T-helper 9 cell (primary cell): ENCODE results near the gene PDE1C.
"Not testable (repeated sequence)": the region's sequence is repeated elsewhere in the genome, so short reads cannot be mapped to it uniquely, and the experiment has no call there.

ENCODE experiments used
- DNase-seq: peaks from one replicate; pipeline ENCODE4 v3.0.0-alpha.2; 2020
- total RNA-seq, 2 donors: gene quantifications; one replicate each; lab custom pipeline; 2026; lab: John Stamatoyannopoulos, UW

The PDE1C gene
- 0 reads per million in 2 donors for total RNA-seq

DNA sequence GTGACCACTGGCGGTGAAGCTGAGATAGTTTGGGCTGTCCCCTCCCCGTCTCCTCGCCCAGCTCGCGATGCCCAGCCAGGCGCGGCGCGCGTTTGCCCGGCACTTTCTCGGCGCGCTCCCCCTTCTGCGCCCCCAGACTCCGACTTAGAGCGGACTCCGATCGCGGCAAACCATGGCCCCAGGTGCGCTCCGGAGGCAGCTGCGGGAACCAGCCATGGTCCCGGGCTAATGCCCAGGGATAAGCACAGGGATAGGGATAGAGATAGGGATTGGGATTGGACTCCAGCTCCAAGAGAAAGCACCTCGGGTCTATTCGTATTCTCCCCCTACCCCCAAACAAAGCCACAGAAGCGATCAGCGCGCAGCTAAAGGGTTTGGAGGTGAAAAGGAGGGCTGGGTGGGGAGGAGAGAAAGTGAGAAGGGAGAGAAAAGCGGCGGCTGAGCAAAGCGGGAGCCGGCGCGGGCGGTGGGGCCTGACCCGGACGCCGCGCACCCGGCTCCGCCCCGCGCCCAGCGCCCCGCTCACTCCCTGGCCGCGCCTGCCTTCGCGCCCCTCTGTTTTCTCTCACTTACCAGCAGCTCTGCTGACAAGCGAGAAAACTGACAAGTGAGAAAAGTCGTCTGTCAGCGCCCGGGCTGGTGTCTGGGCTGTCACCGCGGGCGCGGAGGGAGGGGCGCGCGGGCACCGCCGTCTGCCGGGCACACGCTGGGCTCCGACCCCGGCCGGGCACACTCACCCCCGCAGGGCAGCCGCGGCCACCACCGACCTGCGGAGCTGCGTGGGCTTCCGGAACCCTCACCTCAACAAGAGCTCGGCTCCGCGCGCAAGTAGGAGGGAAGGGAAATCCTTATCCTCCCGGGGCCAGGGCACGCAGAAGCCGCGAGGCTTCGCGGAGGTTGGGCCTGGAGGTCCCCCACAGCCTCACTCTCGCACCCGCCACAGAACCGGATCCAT, at the start of gene PDE1C:
Gene PDE1C, minus strand, starts transcription at position 2 of the 955 bp plus-strand sequence.
- DNase-seq = no peak

DNA sequence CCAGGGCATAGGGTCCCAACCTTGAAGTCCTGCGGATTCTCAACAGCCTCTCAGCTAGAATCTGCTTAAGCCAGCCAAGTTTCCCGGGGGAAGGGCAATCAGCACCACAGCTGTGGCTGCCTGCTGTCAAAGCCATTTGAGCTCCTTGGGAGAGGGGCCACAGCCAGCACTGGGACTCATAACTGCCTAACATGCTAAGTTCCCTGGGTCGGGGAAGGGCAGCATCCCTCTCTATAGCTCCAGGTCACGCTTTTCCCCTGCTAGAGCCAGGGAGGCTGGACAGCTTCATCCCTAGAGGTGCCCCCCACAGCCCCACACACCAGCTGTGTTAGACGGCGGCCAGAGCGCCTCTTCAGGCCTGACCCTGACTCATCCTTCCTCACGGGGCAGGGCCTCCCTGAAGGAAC, 49.6 kb upstream of the PDE1C start:
- no peak for DNase-seq

DNA sequence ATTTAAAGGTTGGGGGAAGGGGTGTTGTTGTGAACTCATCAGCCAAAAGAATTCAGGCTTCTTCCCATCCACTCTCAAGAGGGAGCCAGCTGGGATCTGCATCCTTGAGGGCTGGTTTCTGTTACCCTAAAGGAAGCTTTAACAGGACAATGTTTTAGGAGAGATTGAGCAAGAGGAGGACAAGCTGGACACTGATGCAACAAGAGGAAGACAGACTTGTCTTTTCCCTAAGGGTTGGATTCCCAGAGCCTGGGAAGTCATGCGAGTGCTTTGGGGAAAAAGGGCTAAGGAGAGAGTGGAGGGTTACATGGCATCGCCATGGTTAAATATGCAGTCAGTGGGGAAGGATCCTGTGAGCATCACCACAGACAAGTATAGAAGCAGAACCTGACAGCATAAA, 47.6 kb upstream of the PDE1C start:
- no peak for DNase-seq

DNA sequence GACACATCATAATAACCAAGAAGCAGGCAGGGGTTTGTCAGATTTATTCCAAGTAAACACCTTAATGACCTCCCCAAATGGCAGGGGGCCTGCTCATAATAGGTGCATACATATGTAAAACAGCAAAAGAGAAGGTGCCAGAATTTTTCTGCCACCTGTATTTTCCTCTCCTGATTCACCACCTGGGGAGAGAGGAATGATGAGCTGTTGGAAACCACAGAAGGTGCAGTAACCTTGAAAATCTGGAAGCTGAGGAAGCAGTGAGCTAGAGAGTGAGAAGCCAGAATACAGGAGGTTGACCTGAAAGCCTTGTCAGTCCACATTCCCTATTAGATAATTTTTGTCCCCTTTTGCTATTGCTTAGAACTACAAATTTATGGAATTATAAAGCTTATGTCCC, 46.2 kb upstream of the PDE1C start:
- DNase-seq = no peak

DNA sequence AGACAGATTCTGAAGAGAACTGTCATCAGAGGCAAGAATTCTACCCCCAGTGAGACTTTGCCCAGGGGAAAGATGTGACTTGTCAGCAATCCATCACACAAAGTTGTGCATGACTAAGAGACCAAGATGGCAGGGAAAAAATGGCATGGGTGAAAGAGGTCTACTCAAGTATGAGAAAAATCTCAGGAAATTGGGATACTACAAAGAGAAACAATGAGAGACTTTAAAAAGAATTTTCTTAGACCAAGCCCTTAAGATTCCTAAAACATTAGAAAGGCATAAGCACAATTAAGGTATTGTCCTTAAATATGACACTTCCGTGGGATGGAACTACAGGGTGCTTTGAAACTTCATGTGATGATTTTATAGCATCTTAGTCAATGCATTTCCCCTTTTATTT, 45.6 kb upstream of the PDE1C start:
- no peak for DNase-seq

DNA sequence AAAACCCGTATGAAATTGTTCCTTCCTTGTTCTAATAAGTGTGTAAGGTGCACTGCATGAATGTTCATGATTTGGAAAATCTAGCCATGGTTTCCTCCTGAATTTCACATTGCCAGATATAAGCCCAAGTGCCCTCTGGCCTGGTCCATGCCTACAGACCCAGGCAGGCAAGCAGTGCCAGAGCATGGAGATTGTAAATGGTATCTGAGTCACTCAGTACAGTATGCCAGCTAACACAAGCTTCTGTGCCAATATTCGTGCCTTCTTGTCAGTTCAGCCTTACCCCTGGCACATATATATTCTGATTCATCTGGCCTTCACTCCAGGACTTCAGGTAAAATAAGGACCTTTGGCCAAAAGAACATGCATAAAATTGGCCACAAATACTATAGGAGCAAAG, 38.4 kb upstream of the PDE1C start:
- no peak for DNase-seq

DNA sequence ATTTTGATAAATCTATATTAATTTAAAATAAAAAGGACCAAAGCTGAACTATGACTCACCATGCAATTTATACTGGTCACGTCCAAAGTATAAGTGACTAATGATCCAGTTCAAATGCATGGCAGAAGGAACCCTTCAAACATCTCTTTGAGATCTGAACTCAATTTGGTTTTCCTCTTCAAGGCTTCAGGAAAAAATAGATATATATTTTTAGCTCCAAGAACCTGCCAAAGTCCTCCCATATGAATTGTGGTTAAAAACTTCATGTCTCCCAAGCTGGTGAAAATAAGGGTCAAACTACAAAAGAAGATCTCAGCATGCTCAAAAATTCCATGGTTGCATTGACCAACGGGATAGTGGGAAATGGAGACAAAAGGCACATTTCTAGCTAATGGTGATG, 34.6 kb upstream of the PDE1C start:
- DNase-seq = no peak

DNA sequence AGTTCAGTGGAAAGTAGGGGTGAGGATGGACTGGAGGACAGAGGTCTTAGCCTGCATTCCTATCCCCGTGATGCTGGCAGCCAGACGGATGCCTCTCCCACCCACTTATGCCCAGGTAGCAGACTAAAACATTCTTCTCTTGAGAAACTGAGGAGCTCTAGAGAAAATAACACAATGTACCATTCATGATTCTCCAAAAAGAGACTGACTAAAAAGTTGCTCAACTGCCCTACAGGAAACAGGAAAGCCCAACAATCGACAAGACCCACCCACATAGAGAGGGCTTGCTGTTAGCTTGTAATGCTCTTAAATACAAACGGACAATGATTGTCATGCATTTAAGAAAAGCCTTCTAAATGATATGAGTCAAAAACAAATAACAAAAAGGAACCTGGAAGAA, 33.2 kb upstream of the PDE1C start:
- DNase-seq = no peak

DNA sequence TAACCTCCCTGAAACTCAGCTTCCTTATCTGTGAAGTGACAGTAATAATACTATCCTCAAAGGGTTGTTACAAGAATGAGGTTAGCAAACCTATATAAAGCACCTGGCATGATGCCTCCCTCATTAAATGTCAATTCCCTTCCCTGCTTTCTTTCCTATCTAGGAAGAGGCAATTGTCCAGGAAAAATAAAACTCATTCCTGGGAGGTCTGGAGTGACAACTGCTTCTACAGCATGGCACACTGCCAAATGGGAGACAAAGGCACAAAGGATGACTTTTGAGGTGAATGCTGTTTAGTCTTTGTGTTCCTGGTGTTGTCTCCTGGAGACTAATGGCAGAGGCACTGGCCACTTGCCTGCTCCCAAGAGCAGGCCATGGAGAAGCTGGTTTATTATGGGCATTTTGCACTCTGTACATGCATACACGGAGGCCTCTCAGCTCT, 32.2 kb upstream of the PDE1C start:
- DNase-seq = no peak

DNA sequence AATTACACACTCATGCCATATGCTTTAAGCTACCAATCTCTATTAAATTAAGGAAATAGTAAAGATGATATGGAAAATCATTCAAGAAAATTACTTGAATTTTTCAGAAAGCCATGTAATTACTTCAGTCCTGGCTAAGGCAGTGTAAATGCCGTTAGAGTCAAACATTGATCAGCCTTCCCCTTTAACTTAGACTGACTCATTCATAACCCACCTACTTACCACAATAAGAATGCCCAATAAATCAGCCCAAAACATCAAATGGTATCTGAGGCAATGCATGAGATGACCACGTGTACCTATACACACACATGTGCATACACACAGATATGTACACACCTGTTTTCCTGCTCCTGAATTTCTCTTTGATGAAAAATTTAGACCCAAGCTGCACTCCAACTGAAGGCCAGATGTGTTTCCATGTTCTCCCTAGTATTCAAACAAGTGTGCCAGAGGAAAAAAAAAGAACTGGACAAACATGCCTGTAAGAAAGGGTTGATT, 30.2 kb upstream of the PDE1C start:
- no peak for DNase-seq

DNA sequence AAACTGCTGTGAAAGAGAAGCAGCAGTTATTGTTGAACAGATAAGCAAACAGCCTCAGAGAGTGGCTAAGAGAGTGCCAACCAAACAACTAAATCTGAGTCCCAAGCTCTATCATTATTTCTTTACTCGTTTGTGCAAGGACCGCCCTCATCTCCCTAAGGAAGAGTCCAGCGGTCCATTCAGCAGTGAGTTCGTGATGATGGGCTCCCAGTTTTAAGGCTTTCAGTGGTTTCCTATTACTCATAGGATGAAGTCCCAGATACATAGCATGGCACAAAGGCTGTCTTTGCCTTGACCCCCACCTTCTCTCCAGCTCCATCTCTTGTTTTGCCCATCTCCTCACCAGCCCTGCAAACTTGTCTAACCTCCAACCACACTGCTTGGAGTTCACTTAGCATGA, 24.3 kb upstream of the PDE1C start:
- DNase-seq = no peak

DNA sequence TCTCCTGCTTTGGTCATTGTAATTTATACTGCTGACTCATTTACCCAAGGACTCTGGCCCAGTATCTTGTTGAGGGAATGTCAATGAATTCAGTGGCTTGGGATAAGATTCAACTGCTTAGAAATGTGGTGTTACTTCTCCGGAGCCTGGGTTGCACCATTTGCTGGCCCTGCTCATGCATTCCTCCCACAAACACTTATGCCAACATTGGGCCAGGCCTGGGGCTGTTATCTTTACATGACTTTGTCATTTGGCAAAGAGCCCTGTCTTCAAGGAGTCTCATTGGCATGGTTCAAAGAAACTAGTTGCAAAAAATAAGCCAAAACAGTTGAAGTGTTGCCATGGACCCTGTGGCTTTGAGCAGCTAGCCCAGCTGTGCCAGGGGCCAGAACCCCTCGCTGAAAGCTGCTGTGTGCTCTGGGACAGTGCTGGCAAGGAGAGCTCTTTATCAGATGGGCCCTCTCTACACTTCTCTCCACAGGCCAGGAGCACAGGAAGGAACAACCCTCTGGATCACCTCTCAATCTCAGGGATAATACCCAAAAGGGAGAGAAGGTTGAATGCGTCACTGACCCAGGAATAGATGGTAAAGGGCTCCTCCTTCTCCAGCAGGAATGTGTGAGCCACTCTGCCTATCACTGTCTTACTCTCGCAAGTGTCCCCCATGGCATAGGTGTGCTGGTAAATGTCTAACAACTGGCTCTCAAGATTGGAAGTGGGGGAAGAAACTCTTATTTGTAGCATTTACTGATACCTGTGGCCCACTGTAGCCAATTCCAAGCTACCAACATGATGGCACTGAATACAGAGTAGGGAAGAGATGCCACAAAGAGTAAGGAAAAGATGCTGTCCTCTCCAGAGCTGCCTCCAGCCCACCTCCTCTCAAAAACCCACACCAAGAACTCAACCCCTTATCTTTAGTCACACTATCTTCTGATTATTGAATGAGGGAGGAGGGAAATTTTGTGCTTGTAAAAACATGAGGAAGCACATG, 23.5 kb upstream of the PDE1C start:
- no peak for DNase-seq

DNA sequence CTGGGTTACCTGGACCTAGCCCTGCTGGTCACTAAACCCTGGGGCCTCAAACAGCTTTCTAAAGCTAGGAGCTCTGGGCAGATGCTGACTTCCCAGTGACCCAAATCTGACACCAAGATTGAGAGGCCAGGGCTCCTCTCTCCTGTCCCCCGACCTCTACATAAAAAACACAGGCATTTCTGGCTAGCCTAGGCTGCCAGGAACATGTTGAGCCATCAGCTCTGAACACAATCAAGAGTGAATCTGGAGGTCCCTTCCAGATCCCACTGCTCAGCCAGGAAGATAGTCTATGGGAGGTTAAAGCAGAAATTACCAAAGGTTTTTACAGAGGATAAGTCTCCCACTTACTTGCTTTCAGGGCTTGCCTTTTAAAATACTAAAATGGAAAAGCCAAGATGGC, 22.1 kb upstream of the PDE1C start:
- DNase-seq = no peak

DNA sequence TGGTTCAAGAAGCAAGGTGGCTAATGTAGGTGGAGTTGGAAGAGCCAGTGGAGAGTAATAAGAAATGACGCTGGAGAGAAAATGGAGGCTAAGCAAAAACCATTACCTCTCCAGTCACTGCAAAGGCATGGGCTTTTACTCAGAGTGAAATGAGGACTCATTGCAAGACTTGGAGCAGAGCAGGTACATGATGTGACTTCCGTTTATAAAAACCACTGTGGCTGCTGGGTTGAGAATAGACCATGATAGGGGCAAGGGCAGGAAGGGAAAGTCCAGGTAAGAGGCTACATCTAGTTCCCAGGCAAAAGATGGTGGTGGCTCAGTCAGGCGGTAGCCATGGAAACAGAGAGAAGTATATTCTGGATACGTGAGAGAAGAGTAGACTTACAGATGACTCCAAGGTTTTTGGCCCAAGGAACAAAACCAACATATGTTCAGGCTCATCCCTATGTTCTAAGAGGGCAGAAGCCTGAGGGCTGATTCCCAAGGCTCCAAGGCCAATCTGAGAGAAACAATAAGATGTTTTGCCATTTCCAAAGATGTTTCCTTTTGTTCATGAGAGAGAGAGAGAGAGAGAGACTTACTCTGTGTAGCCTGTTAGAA, 21.5 kb upstream of the PDE1C start:
- DNase-seq = no peak

DNA sequence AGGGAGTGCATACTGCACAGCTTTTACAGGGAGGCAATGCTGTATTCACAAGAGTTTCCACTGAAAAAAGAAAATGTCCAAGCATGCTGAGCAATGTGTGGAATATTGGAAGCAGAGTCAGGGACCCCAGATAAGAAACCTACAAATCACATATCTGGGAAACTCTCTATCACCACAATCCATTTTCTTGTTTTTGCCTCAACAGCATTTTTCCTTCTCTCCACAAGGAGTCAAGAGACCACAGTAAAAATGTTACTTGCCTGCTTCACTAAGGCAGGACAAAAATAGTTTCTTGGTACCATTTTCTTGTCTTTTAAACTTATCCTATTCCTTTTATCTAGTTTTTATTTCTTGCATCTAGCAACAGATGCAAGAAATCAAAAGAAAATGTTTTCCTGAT, 19.5 kb upstream of the PDE1C start:
- no peak for DNase-seq

DNA sequence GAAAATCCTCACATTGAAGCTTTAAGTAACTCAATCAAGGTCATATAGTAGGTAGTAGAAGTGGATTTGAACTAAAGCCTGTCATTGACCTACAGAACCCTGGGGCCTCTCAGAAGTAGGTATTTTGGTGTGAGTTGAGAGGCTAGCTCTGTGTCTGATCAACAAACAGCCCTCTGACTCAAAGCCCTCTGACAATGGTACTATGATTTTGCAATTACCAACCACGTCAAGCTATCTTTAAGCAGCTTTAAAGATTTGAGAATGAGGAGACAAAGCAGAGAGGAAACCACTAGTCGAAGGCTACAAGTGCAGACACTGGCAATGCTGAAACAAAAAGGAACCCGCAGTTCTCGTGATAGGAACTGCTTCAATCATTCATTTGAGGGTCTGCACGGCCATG, 19.0 kb upstream of the PDE1C start:
- no peak for DNase-seq

DNA sequence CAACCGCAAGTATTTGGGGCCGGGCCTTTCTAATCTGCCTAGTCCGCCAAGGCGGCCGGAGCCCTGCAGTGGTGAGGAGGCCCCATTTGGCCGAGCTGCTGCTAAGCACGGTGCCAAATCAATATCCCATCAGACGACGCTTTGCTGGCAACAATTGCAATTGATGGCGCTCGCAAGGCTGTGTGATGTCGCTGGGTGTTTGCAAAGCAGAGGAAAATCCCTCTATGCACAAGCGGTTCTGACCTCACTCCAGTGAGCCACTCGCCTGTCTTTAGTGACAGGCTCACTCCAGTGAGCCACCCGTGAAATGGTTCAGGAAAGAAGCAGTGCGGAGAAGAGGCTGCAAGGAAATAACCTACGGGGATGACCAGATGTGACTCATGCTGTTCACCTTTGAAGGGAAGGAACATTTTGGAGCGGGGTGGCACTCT, 18.3 kb upstream of the PDE1C start:
- no peak for DNase-seq

DNA sequence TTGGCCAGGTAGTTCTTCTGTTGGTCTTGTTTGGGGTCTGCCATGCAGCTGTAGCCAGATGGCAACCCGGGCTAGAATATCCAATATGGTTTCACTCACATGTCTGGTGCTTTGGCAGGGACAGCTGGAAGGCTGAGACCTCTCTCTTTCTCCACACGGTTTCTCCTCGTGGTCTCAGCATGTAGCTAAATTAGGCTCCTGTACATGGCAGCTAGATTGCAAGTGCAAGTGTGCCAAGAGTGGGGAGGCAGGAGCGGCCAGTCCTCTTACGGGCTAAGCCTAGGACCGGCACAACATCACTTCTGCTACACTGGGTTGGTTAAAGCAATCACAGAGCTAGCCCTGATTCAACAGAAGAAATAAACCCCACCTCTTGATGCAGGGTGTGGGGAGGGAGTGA, 9.3 kb upstream of the PDE1C start:
- DNase-seq = no peak

DNA sequence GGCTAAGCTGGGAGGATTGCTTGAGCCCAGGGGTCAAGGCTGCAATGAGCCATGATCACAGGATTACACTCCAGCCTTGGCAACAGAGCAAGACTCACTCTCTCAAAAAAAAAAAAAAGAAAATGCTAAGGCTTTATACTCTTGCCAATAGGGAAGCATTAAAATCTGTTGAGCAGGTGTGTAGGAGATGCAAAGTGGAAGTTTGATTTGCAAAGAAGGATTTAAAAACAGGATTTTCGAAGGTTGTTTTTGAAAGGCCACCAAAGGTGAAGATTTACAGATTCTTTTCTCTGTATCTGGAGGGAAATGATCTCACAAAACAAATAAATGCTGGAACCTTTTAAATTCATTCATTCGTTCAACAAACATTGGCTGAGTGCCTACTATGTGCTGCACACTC, 8.6 kb upstream of the PDE1C start:
- no peak for DNase-seq

DNA sequence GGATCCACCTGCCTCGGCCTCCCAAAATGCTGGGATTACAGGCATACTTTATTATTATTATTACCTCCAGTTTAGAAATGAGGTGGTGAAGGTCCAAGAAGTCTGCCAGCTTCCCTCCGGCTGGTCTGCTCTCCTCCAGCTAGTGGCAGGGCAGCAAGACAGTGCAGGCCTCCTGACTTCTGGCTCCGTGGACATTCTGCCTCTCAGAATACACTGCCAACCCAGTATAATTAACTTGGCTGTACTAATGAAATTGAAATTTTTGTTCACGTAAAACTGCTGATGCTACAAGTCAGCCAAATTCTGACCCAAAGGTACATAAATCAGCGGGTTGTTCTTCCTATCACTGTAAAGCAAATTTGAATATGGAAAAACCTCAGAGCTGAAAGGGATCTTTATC, 7.6 kb upstream of the PDE1C start:
- DNase-seq = no peak

DNA sequence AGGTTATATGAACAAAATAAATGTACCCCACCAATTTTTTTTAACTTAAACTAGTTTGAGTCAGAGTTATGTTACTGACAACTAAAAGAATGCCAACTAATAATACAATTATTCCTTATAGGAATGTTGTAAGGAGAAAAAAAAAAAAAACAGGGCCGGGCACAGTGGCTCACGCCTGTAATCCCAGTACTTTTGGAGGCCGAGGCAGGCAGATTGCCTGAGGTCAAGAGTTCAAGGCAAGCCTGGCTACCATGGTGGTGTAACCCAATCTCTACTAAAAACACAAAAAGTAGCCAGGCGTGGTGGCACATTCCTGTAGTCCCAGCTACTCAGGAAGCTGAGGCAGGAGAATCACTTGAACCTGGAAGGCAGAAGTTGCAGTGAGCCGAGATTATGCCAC, 6.6 kb upstream of the PDE1C start:
- not testable (repeated sequence) for DNase-seq

DNA sequence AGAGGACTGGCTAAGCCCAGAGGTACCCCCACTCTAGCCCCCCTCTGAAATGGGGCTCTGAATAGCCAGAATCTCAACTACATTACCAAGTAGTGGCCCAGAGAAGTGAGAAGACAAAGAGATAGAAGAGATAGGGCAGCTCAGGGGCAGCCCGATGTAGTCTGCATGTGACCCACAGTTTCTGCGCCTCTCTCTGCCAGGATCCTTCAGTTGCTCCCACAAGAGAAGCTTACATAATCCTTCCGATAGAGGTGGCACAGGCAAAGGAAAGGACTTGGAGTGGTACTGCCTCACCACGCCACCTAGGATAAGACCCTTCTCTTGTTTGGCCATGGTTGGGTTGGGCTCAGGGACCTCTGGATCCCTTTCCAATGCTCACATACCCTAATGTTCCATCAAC, 5.4 kb upstream of the PDE1C start:
- DNase-seq = no peak
